Lower leg skin (tissue), 4 donors: Measurements from ENCODE around the gene LRP1. TPM values are rescaled to one million over a fixed set of nuclear protein-coding genes. Genes with fewer than 3 reads are reported as not detected.

ENCODE experiments used
- DNase-seq, 2 donors: peaks; one replicate each; pipeline ENCODE4 v3.0.0-alpha.2; 2019; ENCODE audit warnings: low spot score in 2 of 2
- H3K4me3 ChIP-seq: fragments of 200-600 bp; sonication (generic); 2 replicates; pipeline ENCODE4 v1.5.1; 2017; ENCODE audit warnings: mild to moderate bottlenecking, low read depth; ENCODE audit not compliant: poor library complexity, severe bottlenecking
- CTCF ChIP-seq, 3 donors: fragments of 450-650 bp; IDR thresholded peaks; one replicate each; pipeline ENCODE4 v1.5.1; 2016; ENCODE audit warnings: antibody characterized with exemption in 3 of 3, mild to moderate bottlenecking in 3 of 3, moderate library complexity in 2 of 3
- POLR2A ChIP-seq, 2 donors: fragments of 450-650 bp; IDR thresholded peaks; one replicate each; pipeline ENCODE4 v1.6.1; 2016 to 2017; ENCODE audit warnings: antibody characterized with exemption in 2 of 2, mild to moderate bottlenecking in 1 of 2, moderate library complexity in 1 of 2
- WGBS, 2 donors: methylation state at CpG; one replicate each; pipeline ENCODE4 v1.1.5; 2018; 5-methylcytosine and 5-hydroxymethylcytosine counted together
- intact Hi-C: fragments of 100-400 bp; cut with DNase I; formaldehyde crosslinking; loops from one replicate; pipeline ENCODE4 v1.15.0; 2023; ENCODE audit warnings: low total_unique reads
- total RNA-seq, 4 donors: library from RNA; depleted of rRNA; stranded (reverse); fragments of >200 nt; gene quantifications; one replicate each; pipeline ENCODE4 v1.1.0, GENCODE V29; 2016

LRP1 gene
- total RNA-seq, 4 donors from 2014 or later, result 93.4 to 156 (median 101) TPM

- intact Hi-C loops, result no loop called here
- no peak overlapping the region for H3K4me3 ChIP-seq
- TF ChIP-seq CTCF (IDR thresholded peaks at IDR 0.05) (no peak), POLR2A (IDR thresholded peaks at IDR 0.05) (no peak)
- WGBS, 2 donors, result 9 to 16% methylated on average over 36 to 37 of the region's 40 CpGs
- no peak for DNase-seq
Measured at GRCh38 chr12:57236201-57236924, 108.1 kb downstream of the LRP1 start.

GRCh38 chr12:57236925-57237595 is 108.8 kb downstream of the LRP1 start:
- DNase-seq, result no peak
- no peak overlapping the region for H3K4me3 ChIP-seq
- 22 to 29% methylated on average over 9 of the region's 9 CpGs for WGBS, 2 donors
- intact Hi-C loops, result no loop called here
- no peak for TF ChIP-seq POLR2A (IDR thresholded peaks at IDR 0.05)
- no peak for TF ChIP-seq CTCF (IDR thresholded peaks at IDR 0.05)

GRCh38 chr12:57237596-57237931 is 109.3 kb downstream of the LRP1 start:
- H3K4me3 ChIP-seq, result no peak overlapping the region
- DNase-seq, result no peak
- 33 to 42% methylated on average over 5 of the region's 5 CpGs for WGBS, 2 donors
- intact Hi-C loops, result no loop called here
- TF ChIP-seq POLR2A (IDR thresholded peaks at IDR 0.05), result no peak

GRCh38 chr12:57237932-57238853 is 109.9 kb downstream of the LRP1 start:
- no peak for DNase-seq
- WGBS, 2 donors, result 3 to 6% methylated on average over 59 to 60 of the region's 63 CpGs
- no peak for TF ChIP-seq POLR2A (IDR thresholded peaks at IDR 0.05)
- no peak for TF ChIP-seq CTCF (IDR thresholded peaks at IDR 0.05)
- peak overlapping the region; percentile 5 for H3K4me3 ChIP-seq
- intact Hi-C loops, result no loop called here

- WGBS, 2 donors, result 1 to 3% methylated on average over 28 to 31 of the region's 47 CpGs
- peak overlapping the region; percentile 5 for H3K4me3 ChIP-seq
- TF ChIP-seq POLR2A (IDR thresholded peaks at IDR 0.05) (no peak), CTCF (IDR thresholded peaks at IDR 0.05) (peak in 2 of 3 donors; percentile 96 to 98)
- DNase-seq, result peak; percentile 84 to 97
- intact Hi-C loops, result no loop called here
Measured at GRCh38 chr12:57238854-57239554, 110.7 kb downstream of the LRP1 start.
